ENCODE results near the gene OSBPL5.

Gene OSBPL5

GRCh38 chr11:3165152-3165705, at the start of gene OSBPL5:
Gene OSBPL5 (minus strand): TSS chr11:3165310. CDS start chr11:3129148, 36,162 bp downstream.
- peak; percentile 61 for DNase-seq (ENCODE audit: low read depth)

- DNase-seq (ENCODE audit: low read depth), result no peak
Measured at GRCh38 chr11:3214420-3214699, 49.2 kb upstream of the OSBPL5 start.

- no peak for DNase-seq (ENCODE audit: low read depth)
Measured at GRCh38 chr11:3213659-3214419, 48.7 kb upstream of the OSBPL5 start.

GRCh38 chr11:3208272-3208671, 43.2 kb upstream of the OSBPL5 start:
- DNase-seq (ENCODE audit: low read depth), result no peak

GRCh38 chr11:3207526-3208189, 42.5 kb upstream of the OSBPL5 start:
- DNase-seq (ENCODE audit: low read depth), result no peak

- DNase-seq (ENCODE audit: low read depth), result no peak
Measured at GRCh38 chr11:3206922-3207204, 41.8 kb upstream of the OSBPL5 start.

- DNase-seq (ENCODE audit: low read depth), result no peak
Measured at GRCh38 chr11:3206156-3206921, 41.2 kb upstream of the OSBPL5 start.

- no peak for DNase-seq (ENCODE audit: low read depth)
Measured at GRCh38 chr11:3205261-3206155, 40.4 kb upstream of the OSBPL5 start.

GRCh38 chr11:3204141-3205015, 39.3 kb upstream of the OSBPL5 start:
- no peak for DNase-seq (ENCODE audit: low read depth)

GRCh38 chr11:3203221-3204043, 38.3 kb upstream of the OSBPL5 start:
- peak; percentile 6 for DNase-seq (ENCODE audit: low read depth)

- no peak for DNase-seq (ENCODE audit: low read depth)
Measured at GRCh38 chr11:3202759-3203158, 37.6 kb upstream of the OSBPL5 start.

GRCh38 chr11:3202305-3202704, 37.2 kb upstream of the OSBPL5 start:
- no peak for DNase-seq (ENCODE audit: low read depth)

- DNase-seq (ENCODE audit: low read depth), result no peak
Measured at GRCh38 chr11:3201677-3202181, 36.6 kb upstream of the OSBPL5 start.

- DNase-seq (ENCODE audit: low read depth), result no peak
Measured at GRCh38 chr11:3201112-3201581, 36.0 kb upstream of the OSBPL5 start.

GRCh38 chr11:3200388-3201111, 35.4 kb upstream of the OSBPL5 start:
- no peak for DNase-seq (ENCODE audit: low read depth)

- no peak for DNase-seq (ENCODE audit: low read depth)
Measured at GRCh38 chr11:3199537-3200295, 34.6 kb upstream of the OSBPL5 start.

GRCh38 chr11:3198815-3199214, 33.7 kb upstream of the OSBPL5 start:
- no peak for DNase-seq (ENCODE audit: low read depth)

GRCh38 chr11:3197878-3198528, 32.9 kb upstream of the OSBPL5 start:
- DNase-seq (ENCODE audit: low read depth), result no peak

Measured in amniotic epithelial cell (primary cell).